GM12878 (cell line): ENCODE measurements around the gene PLK5. TPM values are rescaled to one million over a fixed set of nuclear protein-coding genes. Genes with fewer than 3 reads are reported as not detected.

Experiments
- ATAC-seq: fragments of 200-7000 bp; cut with Tn5 transposase; 3 replicates; pipeline ENCODE4 v1.9.1; 2020; ENCODE audit warnings: mild to moderate bottlenecking, moderate library complexity
- BruUV-seq: library from RNA; stranded (reverse); fragments of 400-500 nt; replicated peaks from 2 replicates; lab custom pipeline; 2021; lab: Mats Ljungman, UMichigan
- CTCF ChIA-PET: fragments of 300-600 bp; sonication (Branson Sonifier 250); formaldehyde crosslinking; extraction: SDS; loops from one replicate; lab custom pipeline; 2021; ENCODE audit warnings: inconsistent platforms; lab: Yijun Ruan, JAX
- POLR2A ChIA-PET: fragments of 350-600 bp; formaldehyde crosslinking; extraction: SDS; loops from one replicate; lab custom pipeline; 2021; ENCODE audit warnings: inconsistent platforms; lab: Charles Lee
- RAD21 ChIA-PET: fragments of 300-600 bp; sonication (Branson Sonifier 250); formaldehyde crosslinking; loops from one replicate; lab custom pipeline; 2023; ENCODE audit warnings: antibody characterized with exemption; ENCODE audit not compliant: unreplicated experiment; lab: Charles Lee
- SMC1A ChIA-PET: fragments of 300-600 bp; sonication (Branson Sonifier 250); formaldehyde crosslinking; loops from one replicate; lab custom pipeline; 2023; ENCODE audit not compliant: unreplicated experiment, uncharacterized antibody; lab: Charles Lee
- DNase-seq: peaks from one replicate; pipeline ENCODE4 v3.0.0-alpha.2; 2011; ENCODE audit warnings: low read depth, low spot score
- FAIRE-seq: peaks from 3 replicates; lab custom pipeline; 2011; peaks lifted over from hg19 to GRCh38; lab: Jason Lieb, UNC
- H2AFZ ChIP-seq: 2 replicates; pipeline ENCODE4 v1.6.0; 2011; ENCODE audit warnings: low read depth, low read length, control low read depth; ENCODE audit not compliant: control insufficient read depth
- H3K27ac ChIP-seq: 2 replicates; pipeline ENCODE4 v1.5.1; 2011; ENCODE audit warnings: control low read depth; ENCODE audit not compliant: control insufficient read depth, insufficient read depth
- H3K27me3 ChIP-seq, 2 experiments: replicated peaks in 1 of 2; 2 replicates each; pipeline versions ENCODE4 v1.6.0 to v1.6.1; 2011; ENCODE audit warnings: low read length in 1 of 2; ENCODE audit not compliant: control insufficient read depth in 2 of 2, insufficient read depth in 2 of 2
- H3K36me3 ChIP-seq, 2 experiments: 2 replicates each; pipeline ENCODE4 v1.5.1; 2011; ENCODE audit warnings: low read length in 1 of 2; ENCODE audit not compliant: control insufficient read depth in 2 of 2, insufficient read depth in 2 of 2
- H3K4me1 ChIP-seq: 2 replicates; pipeline ENCODE4 v1.6.1; 2011; ENCODE audit warnings: mild to moderate bottlenecking, low read length, moderate library complexity, mixed read lengths; ENCODE audit not compliant: control insufficient read depth, insufficient read depth
- H3K4me2 ChIP-seq: 2 replicates; pipeline ENCODE4 v1.6.0; 2011; ENCODE audit warnings: control low read depth; ENCODE audit not compliant: control insufficient read depth, insufficient read depth
- H3K4me3 ChIP-seq: fragments of 200-600 bp; sonication (generic); 2 replicates; pipeline ENCODE4 v1.5.1; 2016
- H3K79me2 ChIP-seq: 2 replicates; pipeline ENCODE4 v1.6.0; 2011; ENCODE audit warnings: low read length; ENCODE audit not compliant: control insufficient read depth, insufficient read depth
- H3K9ac ChIP-seq: 2 replicates; pipeline ENCODE4 v1.8.0; 2011; ENCODE audit warnings: low read length, control low read depth, mixed read lengths; ENCODE audit not compliant: control insufficient read depth, insufficient read depth
- H3K9me3 ChIP-seq: replicated peaks from 3 replicates; pipeline ENCODE4 v1.5.1; 2011; ENCODE audit warnings: mild to moderate bottlenecking, low read length; ENCODE audit not compliant: control insufficient read depth, insufficient read depth
- H4K20me1 ChIP-seq: 2 replicates; pipeline ENCODE4 v1.6.0; 2011; ENCODE audit not compliant: control insufficient read depth, insufficient read depth
- CBX5 ChIP-seq: sonication (generic); IDR thresholded peaks from 2 replicates; pipeline ENCODE4 v1.6.1; 2016; ENCODE audit warnings: low read depth, moderate library complexity, mild to moderate bottlenecking, inconsistent platforms
- DPF2 ChIP-seq: fragments of 450-650 bp; IDR thresholded peaks from 2 replicates; pipeline ENCODE4 v1.6.1; 2017; ENCODE audit warnings: mild to moderate bottlenecking
- HDAC6 ChIP-seq: fragments of 200-600 bp; sonication (generic); IDR thresholded peaks from one replicate; pipeline ENCODE4 v1.8.0; 2017; ENCODE audit warnings: antibody characterized with exemption; ENCODE audit not compliant: unreplicated experiment
- IKZF1 ChIP-seq: fragments of 450-650 bp; conservative IDR thresholded peaks from 2 replicates; pipeline ENCODE4 v1.6.1; 2017; ENCODE audit warnings: antibody characterized with exemption, mild to moderate bottlenecking
- POLR2A ChIP-seq: IDR thresholded peaks from 2 replicates; pipeline ENCODE4 v1.6.1; 2011; ENCODE audit warnings: low read depth, mild to moderate bottlenecking, low read length
- YY1 ChIP-seq: IDR thresholded peaks from 2 replicates; pipeline ENCODE4 v1.6.1; 2011; ENCODE audit warnings: low read depth, mild to moderate bottlenecking, low read length
- ZNF384 ChIP-seq: IDR thresholded peaks from 2 replicates; pipeline ENCODE4 v1.6.1; 2012; ENCODE audit warnings: low read depth, mild to moderate bottlenecking, low read length, improper control_type of control experiment, borderline replicate concordance
- WGBS: methylation state at CpG from one replicate; pipeline ENCODE4 v1.1.6; 2016; ENCODE audit warnings: low lambda C conversion rate; ENCODE audit not compliant: insufficient replicate concordance, insufficient coverage; ENCODE audit errors: missing lambda C conversion rate; 5-methylcytosine and 5-hydroxymethylcytosine counted together
- in situ Hi-C: fragments of 300-500 bp; cut with MboI; formaldehyde crosslinking; loops from 9 replicates; pipeline ENCODE4 v1.14.3; 2018; ENCODE audit warnings: mixed read lengths
- intact Hi-C: fragments of 100-400 bp; cut with micrococcal nuclease; formaldehyde crosslinking; loops from one replicate; pipeline ENCODE4 v1.14.2; 2022; ENCODE audit not compliant: unreplicated experiment
- polyA plus RNA-seq, 11 experiments: library from polyadenylated mRNA; depleted of rRNA in 4 of 11; unstranded in 6 of 11; stranded (reverse) in 5 of 11; fragments of >200 nt; fragmentation: Nextera tagmentation in 4 of 11; fragmentation: Illumina TruSeq in 1 of 11; extraction: Ambion mirVana in 4 of 11; extraction: Trizol in 1 of 11; gene quantifications; 1 replicate in 1 of 11; 2 replicates in 10 of 11; pipeline versions ENCODE4 v1.2.1 to v1.2.3, GENCODE V29; 2011 to 2016; ENCODE audit warnings: inconsistent platforms in 2 of 11, missing spikeins in 2 of 11, low read depth in 1 of 11
- total RNA-seq, 4 experiments: library from RNA; depleted of rRNA in 3 of 4; stranded (reverse); fragments of >200 nt in 3 of 4; fragmentation: Illumina TruSeq in 1 of 4; extraction: Trizol in 1 of 4; gene quantifications; 2 replicates each; pipeline versions ENCODE4 v1.2.1 to v1.2.3, GENCODE V29; 2013 to 2021

Gene PLK5
- total and polyA plus RNA-seq, 10 of the 15 experiments (the other 5 are each of a cell fraction or from before 2014, with no cell fraction given): 0.13 TPM; not detected in 9

- CTCF ChIA-PET: no interaction called here
Observed at GRCh38 chr19:1489463-1490310, 34.2 kb upstream of the PLK5 start.

More at GRCh38 chr19:1489463-1490310, 34.2 kb upstream of the PLK5 start:
- POLR2A ChIA-PET: no interaction called here
- peak overlapping the region; percentile 80 for H2AFZ ChIP-seq
- no peaks in the 10 kb centered on the region for H3K36me3 ChIP-seq
- H3K4me1 ChIP-seq: no peaks in the 10 kb centered on the region; the same call in 1 of the 2 replicates
- no peaks in the 10 kb centered on the region for H3K79me2 ChIP-seq
- in situ Hi-C loops: no loop called here
- SMC1A ChIA-PET: no interaction called here
- ATAC-seq (no peak), DNase-seq (no peak)
- intact Hi-C loops: no loop called here
- peak overlapping the region; percentile 52; the same call in 1 of the 2 replicates for H3K9ac ChIP-seq
- H3K27ac ChIP-seq: no peak overlapping the region
- BruUV-seq: no TSS peak
- no peaks in the 10 kb centered on the region for H3K9me3 ChIP-seq
- peak overlapping the region; percentile 63; the same call in 1 of the 2 replicates for H3K4me3 ChIP-seq
- RAD21 ChIA-PET: no interaction called here
- TF ChIP-seq IKZF1 (peak; percentile 31; the same call in 1 of the 2 replicates), CBX5 (no peak), DPF2 (0 out of 2 replicates have a peak, but pooled peaks have one; percentile 43), POLR2A (peak; percentile 44; the same call in 1 of the 2 replicates), YY1 (0 out of 2 replicates have a peak, but pooled peaks have one; percentile 48), ZNF384 (no peak), HDAC6 (no peak)
- TF ChIP-seq, all 136 proteins: peak for 4
- no peak for FAIRE-seq
- no peaks in the 10 kb centered on the region for H4K20me1 ChIP-seq
- H3K4me2 ChIP-seq: peak overlapping the region; percentile 80
- 23% methylated on average over 35 of the region's 37 CpGs for WGBS
- no peaks in the 10 kb centered on the region; a peak in 1 of 4 replicates for H3K27me3 ChIP-seq
